DMS 273 (cell line): ENCODE results near the gene HSPB7.
"Not testable (repeated sequence)": the region's sequence is repeated elsewhere in the genome, so short reads cannot be mapped to it uniquely, and the experiment has no call there.

Experiments used
- DNase-seq: peaks from one replicate; lab custom pipeline; 2025; ENCODE audit not compliant: unreplicated experiment; lab: John Stamatoyannopoulos, UW

HSPB7 gene

DNA sequence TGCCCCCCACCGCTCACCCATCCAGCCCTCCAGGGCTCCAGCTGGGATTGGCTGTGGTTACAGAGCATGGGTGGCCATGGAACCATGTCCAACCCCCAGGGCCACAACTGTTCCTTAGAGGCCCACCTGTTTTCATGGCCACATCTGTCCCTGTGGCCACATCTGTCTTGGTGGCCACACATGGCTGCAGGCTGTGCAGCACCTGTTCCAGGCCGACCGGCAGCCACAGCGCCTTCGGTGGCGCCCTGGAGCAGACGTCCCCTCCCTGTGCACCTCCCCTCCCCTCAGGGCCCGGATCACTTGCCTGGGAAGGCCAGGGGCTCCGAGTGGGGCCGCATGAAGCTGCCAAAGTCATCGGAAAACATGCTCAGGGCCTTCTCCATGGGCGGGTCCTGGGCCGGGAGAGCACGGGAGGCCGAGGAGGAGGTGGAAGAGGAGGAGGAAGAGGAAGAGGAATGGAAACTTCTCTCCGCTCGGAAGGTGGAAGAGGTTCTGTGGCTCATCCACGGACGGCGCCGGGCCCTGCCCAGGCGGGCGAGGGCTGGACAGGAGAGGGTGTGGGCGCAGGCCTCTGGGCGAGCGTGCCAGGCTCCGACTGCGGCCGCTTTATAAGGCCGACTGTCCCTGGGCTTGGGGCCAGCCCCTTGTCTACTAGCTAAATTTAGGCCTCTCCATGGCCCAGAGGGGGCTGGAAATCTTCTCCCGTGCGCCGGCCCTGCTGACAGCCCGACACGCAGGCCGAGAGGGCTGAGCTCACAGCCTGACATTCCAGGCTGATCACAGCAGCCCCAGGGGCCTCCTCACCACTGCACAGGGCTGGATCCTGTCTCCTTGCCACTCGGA is at the start of gene HSPB7:
Gene HSPB7, minus strand, starts transcription at position 583 of the 843 bp plus-strand sequence. Its CDS starts 80 bp downstream, at position 503.
- peak; percentile 31 for DNase-seq

DNA sequence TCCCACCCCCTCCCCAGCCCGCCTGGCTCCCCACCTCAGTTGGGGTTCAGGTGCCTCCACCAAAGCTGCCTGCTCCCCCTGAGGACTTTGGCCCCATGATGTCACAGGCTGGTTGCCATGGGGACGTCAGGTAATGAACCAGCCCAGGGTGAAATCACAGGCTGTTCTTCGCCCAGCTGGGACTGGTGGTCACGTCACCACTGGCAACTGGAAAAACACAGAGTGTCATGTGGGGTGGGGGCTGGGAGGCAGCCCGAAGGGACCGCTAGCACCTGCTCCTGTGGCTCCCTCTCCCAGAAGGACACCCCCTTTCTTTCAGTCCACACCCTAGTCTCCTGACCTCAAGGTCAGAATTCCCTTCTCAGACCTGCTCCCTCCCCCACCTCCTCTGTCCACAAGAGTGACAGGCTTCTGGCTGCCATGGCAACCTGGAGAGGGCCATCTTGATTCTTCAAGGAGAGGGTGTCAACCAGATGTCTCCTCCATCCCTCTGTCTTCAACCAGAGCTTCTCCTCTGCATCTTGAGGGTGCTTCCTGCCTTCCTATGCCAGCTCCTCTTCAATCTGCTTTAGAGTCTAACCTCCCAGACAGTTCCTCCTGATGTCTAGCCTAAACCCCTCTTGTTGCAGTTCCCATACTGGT is 49.4 kb upstream of the HSPB7 start:
- DNase-seq: peak; percentile 80

DNA sequence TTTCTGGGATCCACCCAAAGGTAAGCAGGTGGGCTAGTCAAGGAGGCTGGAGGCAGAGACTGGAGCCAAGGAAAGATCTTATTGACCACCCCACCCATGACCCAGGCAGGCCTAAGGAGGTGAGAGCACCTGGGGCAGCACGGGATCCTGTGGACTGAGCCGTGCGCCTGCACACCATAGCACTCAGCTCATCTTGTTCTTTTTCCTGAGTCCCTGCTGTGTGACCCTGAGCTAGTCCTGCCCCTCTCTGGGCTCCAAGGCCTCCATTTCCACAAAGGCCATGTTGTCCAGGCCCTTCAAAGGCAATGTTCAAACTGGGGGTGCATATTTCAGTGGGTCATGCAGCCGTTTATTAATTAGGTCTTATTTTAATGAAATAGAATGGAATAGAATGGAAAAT is 48.4 kb upstream of the HSPB7 start:
- no peak for DNase-seq

DNA sequence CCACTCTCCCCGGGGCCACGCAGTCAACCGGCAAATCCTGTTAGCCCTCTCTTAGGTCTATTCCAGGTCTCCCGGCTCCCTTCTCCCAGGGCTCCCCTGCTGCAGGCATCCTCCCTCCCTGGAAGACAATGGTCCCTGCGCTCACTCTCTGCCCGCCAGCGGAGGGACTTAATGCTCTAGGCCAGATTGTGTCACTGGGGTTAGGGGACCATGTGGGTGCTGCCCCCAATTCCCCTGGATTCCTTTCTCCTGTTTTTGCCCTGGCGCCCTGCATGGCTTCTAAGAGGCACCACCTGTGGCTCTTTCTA is 47.4 kb upstream of the HSPB7 start:
- DNase-seq: no peak

DNA sequence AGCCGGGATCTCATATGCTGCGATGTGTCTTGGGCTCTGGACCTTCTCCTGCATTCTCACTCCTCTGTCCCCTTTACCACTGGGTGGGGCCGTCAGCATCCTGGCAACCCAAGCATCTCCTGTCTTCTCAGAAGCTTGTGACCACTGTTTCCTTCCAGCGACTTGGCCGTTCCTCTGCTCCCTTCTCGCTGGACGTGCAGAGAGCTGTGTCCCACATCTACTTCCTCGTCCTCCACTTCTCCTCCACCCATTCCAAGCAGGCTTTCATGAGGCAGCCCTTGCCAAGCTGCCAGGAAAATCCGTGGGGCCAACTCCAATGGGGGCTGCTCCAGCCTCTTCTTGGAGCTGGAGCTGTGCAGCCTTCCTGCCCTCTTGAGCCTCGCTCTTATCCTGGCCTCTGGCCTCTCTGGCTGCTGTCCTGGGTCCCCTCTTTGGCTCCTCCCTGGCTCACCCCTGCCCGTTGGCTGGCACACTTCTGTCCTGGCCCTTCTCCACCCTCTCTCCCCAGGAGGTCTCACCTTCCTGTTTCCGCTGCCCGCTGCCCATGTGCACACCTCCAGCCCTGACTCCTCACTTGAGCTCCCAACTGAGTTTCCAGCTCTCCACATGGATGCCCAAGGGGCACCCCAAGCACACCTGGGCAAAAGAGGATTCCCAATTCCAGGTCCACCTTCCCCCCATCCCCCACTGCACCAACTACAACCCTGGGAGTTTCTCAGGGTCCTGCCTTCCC is 46.9 kb upstream of the HSPB7 start:
- no peak for DNase-seq

DNA sequence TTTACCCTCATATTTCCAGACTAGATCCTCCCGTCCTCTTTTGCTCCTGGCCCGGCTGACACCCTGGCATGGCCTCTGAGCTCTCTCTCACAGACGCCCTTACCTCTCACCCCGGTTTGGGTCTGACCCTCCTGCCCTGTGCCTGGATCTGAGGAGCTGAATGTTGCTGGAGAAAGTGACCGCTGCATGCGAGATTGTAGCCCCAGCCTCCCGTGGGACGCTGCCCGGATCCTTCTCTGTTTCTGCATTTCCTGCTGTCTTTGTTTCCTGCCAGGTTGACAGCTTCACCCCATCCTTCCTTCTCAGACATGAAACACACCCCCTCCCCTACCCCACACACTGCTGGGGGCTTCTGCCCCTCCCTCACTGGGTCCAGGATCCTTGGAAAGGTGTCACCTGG is 46.1 kb upstream of the HSPB7 start:
- no peak for DNase-seq

DNA sequence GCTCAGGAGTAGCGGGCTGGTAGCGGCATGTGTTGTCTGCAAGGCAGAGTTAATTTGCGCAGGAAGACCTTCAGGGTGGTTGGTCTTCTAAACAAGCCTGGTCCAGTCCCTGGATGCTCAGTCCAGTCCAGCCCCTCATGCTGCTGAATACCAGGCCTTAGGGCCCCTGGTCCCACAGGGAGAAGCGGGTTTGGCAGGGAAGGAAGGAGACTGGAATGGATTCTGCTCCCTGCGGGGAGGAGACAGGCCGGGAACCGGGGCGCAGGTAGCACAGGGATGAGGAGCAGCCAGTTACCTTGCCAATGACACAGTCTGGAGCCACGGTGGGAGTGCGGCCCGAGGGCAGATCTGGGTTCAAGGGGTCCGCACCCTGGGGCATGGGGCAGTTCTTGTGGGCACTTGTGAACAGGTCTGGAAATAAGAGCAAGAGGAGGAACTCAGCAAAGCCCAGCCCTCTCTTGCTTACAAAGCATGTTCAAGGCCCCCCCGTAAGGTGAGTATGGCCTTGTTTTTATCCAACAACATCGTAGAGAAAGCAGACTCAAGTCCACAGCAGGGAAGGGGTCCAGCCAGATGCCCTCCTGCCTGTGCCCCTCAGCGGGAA is 45.5 kb upstream of the HSPB7 start:
- peak; percentile 36 for DNase-seq

DNA sequence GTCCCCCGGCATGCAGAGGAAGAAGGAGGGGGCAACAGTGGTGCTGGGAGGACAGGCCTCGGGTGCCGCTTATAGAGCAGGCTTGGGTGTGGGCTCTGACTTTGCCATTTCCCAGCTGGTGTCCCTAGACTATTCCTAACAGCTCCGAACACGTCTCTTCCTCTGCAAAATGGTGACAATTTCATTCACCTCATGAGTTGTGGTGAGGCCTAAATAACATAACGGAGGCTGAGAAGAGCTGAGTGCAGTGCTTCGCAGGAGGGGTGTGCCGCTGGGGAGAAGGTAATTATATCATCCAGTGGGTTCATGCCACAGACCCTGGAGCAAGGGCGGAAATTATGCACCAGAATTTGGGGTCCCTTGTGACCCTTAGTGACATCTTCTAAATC is 44.8 kb upstream of the HSPB7 start:
- peak; percentile 64 for DNase-seq

DNA sequence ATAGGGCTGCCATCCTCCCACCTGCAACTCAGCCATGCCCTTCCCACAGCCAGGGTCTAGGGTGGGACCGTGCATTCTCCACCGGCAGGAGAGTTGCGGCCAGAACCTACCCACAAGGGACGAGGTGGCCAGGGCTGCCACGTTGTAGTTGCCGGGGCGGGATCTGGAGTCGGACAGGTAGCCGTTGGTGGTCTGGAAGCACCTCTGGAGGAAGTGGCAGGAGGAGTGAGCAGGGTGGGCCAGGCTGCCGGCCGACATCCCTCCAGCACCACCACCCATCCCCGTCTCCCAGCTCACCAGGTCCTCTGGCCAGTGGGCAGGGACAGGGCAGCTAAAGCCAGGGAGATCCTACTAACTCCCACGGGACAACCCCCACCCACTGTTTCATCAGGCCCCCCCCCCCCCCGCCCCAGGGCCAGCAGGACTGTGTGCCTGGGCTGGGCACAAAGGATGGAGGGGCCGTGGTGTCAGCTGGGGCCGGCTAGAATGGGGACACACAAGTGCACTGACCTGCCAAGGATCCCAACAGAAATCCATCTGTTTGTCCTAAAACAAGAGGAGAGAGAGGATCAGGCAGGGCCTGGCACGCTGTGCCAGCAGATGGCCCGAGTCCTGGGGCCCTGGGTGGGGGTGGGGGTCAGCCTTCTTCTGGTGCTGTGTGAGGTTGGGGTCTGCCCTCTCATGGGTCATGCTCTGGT is 44.3 kb upstream of the HSPB7 start:
- peak; percentile 64 for DNase-seq

DNA sequence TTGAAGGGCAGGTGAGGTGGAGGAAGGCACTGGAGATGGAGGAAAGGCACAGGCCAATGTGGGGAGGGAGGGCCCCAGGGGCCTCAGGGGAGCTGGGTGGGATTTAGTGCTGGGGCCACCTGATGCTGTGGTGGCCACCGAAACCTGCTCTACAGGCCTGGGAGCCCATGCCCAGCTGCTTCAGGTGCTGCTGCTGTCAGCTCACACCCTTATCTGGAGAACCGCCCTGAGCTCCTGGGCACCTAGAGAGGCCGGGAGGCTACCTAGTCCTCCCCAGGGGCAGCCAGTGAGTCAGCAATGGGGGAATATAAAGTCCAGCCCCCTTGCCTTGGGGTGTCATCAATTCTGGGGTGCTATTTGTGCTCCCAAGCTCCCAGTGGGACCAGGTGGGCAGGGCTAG is 43.4 kb upstream of the HSPB7 start:
- DNase-seq: no peak

DNA sequence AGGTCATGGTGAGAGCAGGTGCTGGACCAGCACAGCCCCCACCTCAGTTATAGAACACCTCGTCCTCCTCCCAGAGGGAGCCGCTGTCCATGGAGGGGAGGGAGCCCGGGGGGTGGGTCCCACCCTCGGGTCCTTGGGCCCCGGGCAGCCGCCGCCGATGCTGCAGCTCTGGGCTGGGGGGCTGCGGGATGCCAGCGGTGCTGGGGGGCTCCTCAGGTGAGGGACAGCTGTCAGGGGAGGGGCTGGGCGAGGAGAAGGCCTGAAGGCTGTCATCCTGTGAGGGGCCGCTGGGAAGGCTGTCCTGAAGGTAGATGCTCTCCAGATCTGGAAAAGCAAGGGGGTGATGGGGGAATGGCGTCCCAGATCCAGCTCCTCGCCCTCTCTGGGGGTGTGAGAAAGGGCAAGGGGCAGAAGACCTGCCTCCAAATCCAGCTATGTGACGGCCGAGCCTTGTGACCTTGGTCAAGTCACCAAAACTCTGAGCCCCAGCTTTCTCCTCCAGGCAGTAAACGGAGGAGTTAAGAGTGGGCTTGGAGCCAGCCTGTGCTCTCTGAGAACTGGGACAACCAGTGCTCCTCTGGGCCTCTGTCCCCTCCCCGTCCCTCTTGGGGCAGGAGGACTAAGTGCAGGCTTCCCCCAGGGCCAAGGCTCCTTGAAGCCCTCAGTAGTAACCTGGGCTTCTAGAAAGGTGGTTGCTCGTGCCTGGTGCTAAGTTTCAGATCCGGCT is 40.7 kb upstream of the HSPB7 start:
- not testable (repeated sequence) for DNase-seq

DNA sequence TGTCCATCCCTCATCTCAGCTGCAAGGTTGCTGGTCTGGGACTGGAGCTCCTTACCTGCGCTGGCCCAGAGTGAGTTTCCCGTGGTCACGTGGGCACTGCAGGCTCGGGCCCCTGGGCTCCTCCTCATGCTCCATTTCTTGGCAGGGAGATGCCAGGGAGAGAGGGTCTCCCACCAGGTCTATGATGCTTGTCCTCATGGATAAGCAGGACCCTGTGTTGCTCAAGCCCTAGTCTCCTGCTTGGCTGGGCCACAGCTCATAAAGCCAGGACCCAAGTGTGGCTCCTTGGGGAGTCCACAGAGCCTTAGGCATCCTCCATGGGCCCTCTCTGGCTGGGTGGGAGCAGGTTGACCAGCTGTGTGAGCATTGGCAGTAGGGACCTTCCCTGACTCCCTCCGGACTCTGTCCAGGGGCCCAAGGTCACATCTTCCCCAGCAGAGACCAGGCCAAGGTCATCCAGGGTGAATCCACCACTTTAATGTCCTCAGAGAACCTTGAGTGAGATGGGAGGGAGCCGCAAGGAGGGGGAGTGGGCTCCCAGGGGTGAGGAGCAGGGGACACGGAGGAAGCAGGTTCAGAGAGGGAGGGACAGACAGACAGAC is 39.6 kb upstream of the HSPB7 start:
- not testable (repeated sequence) for DNase-seq

DNA sequence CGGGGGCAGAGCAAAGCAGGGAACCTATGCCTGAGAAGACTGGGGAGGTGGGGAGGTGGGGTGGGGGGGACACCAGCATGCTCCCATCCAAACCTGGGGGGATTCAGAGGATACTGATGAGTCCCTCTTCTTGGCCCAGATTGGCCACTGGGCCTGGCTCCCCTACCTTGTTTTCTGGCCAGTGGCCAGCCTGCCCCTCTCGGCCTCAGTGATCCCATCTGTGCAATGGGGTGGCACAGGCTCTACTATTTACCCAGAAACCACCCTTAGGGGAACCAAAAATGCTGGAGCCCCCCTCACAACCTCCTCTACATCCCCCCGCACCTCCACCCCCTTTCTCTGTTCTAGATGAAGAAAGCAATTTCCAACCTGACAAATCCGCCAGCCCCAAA is 38.7 kb upstream of the HSPB7 start:
- DNase-seq: not testable (repeated sequence)

DNA sequence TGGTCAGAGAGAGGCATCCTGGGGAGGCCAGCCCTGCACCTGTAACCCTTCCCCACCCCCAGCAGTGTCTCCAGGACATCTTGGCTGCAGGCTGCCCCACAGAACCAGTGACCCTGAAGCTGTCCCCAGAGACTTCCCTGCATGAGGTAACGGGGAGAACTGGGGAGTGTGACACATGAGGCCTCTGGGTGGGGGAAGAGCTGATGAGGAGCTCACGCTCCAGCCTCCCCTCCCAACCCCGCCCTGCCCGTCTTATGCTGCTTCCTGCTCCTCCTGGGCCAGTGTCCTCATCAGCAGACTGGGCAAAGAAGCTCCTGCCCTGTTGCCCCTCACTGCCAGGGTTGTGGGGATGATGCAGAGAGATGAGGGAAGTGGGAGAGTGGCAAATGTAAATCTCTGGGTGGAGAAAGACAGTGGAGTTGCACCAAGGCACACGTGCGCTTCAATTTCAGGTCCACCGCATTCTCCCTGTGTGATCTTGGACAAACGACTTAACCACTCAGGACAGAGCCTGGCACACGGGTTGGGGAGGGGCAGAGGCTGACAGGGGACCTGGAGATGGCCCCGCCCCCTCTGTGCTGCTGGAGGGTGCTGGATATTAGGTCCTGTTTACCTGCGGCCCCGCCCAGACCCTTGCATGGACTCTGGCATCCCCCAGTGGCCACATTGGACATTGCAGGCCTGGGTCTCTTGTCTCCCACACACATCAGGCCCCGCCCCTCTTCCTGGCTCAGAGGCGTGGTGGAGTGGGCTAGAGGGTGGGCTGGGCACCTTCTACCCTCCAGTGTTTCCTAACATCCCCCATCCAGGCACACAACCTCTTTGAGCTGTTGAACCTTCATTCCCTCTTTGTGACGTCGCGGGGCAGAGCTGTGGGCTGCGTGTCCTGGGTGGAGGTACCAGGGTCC is 38.0 kb upstream of the HSPB7 start:
- peak; percentile 95 for DNase-seq

DNA sequence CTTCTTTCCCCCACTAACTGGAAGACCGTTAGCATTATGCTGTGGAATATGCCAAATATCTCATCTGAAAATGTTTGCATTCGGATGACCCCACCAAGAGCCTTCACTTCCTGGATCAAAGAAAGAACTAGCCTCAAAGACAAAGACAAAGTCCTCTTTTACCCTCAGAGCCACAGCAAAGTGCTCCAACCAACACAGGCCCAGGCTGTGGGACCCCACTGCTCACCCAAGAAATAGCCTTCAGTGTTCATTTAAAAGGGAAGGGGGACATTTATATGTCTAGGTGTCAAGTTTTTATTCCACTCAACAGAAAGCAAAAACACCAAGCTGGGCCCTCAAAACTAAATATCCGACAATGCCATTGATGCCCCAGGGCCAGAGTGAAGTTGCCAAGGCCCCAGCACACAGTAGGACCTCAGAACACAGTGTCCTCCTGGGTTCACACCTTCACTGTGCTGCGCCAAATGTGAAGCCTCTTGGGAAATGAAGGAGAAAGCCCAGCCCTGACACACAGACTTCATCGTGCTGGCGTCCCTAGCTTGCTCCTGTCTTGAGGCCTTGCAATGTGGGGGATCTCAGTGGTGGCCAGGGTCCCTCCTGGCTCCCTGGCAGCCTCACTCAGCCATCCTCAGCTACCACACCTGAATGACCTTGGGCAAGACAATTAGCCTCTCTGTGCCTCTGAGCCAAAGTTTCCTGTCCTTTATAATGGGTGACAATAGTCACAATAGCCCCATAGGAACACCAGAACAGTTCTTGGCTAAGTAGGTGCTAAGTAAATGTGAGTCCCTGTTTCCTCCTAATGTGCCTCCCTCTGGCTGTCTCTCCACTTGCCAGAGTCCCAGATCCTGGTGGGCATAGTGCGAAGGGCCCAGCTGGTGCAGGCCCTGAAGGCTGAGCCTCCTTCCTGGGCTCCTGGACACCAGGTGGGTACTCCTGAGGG is 37.0 kb upstream of the HSPB7 start:
- DNase-seq: no peak

DNA sequence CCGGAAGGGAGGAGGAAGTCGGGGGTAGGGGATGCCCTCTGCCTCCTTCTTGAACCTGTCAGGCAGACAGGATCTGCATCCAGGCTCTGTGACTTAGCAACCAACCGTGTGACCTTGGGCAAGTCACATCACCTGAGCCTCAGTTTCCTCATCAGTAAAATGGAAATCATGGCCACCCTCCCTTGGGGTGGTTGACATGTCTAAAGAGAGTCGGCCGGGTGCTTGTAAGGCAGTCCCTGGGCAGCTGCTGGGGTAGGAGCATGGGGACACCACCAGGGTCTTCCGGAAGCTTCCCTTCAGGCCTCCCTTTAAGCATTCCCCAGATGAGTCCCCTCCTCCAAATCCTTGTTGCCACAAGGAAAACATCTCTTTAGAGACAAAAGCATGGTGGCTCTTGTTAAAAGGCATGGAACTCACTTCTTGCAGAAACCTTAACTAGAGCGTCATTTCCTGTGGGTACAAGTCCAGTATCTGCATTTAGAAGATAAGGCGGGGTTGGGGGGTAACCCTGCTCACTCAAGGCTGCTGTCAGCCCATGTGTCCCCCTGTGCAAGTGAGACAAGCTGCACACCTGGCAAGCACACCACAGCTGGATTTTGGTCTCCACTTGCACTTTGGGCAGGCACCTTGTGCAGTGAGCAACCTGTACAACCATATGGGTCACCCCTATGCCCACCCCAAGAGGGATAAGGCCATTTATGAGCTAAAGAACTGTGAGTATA is 36.1 kb upstream of the HSPB7 start:
- DNase-seq: no peak

DNA sequence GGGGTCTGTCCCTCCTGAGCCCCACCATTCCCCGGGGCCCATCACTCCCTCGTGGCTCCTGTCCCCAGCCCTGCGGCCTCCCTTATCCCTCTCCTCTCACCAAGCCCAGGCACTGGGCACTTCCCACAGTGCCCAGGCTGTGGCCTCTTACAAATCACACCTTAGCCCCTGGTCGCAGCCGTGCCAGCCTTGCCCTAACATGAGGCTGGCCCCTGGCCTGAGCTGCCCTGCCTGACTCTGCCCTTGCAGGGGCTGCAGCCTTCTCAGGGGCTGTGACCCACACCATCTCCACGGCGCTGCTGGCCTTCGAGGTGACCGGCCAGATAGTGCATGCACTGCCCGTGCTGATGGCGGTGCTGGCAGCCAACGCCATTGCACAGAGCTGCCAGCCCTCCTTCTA is 34.1 kb upstream of the HSPB7 start:
- not testable (repeated sequence) for DNase-seq
